SK-N-SH treated with all-trans-retinoic acid at 6 μM for 48 hours (cell line): ENCODE measurements around the gene TNFRSF13B.

Source experiments
- ATAC-seq: fragments of 200-7000 bp; cut with Tn5 transposase; 3 replicates; pipeline ENCODE4 v1.9.1; 2020; ENCODE audit warnings: mild to moderate bottlenecking, moderate library complexity
- ARNTL ChIP-seq: fragments of 450-650 bp; formaldehyde crosslinking; IDR thresholded peaks from 2 replicates; pipeline ENCODE4 v1.5.0; 2020; ENCODE audit warnings: low read depth, mild to moderate bottlenecking, moderate library complexity, borderline replicate concordance
- BACH2 ChIP-seq: fragments of 250-450 bp; sonication (Bioruptor Pico); IDR thresholded peaks from 2 replicates; pipeline ENCODE4 v1.9.0; 2021; ENCODE audit warnings: mild to moderate bottlenecking, borderline replicate concordance
- CREB5 ChIP-seq: fragments of 250-450 bp; sonication (Bioruptor Pico); IDR thresholded peaks from 2 replicates; pipeline ENCODE4 v1.5.1; 2020; ENCODE audit warnings: low read depth, mild to moderate bottlenecking, moderate library complexity
- CSDC2 ChIP-seq: fragments of 250-450 bp; sonication (Bioruptor Pico); IDR thresholded peaks from 2 replicates; pipeline ENCODE4 v1.5.0; 2020; ENCODE audit warnings: mild to moderate bottlenecking, moderate library complexity
- CSRNP3 ChIP-seq: fragments of 250-450 bp; sonication (Bioruptor Pico); IDR thresholded peaks from 2 replicates; pipeline ENCODE4 v1.5.1; 2021; ENCODE audit warnings: mild to moderate bottlenecking, moderate library complexity
- ESRRG ChIP-seq: fragments of 250-450 bp; sonication (Bioruptor Pico); IDR thresholded peaks from 2 replicates; pipeline ENCODE4 v1.6.1; 2021; ENCODE audit warnings: mild to moderate bottlenecking
- GLIS3 ChIP-seq: fragments of 250-450 bp; sonication (Bioruptor Pico); IDR thresholded peaks from 2 replicates; pipeline ENCODE4 v1.5.0; 2020; ENCODE audit warnings: mild to moderate bottlenecking, moderate library complexity
- ISL1 ChIP-seq: fragments of 250-450 bp; sonication (Bioruptor Pico); IDR thresholded peaks from 2 replicates; pipeline ENCODE4 v2.1.2; 2022; ENCODE audit warnings: mild to moderate bottlenecking, moderate library complexity
- POU6F1 ChIP-seq: fragments of 250-450 bp; sonication (Bioruptor Pico); IDR thresholded peaks from 2 replicates; pipeline ENCODE4 v1.8.0; 2021; ENCODE audit warnings: low read depth, mild to moderate bottlenecking, moderate library complexity, borderline replicate concordance
- PPARA ChIP-seq: fragments of 250-450 bp; sonication (Bioruptor Pico); IDR thresholded peaks from 2 replicates; pipeline ENCODE4 v1.5.0; 2020; ENCODE audit warnings: mild to moderate bottlenecking, borderline replicate concordance
- SNAI2 ChIP-seq: fragments of 250-450 bp; sonication (Bioruptor Pico); IDR thresholded peaks from 2 replicates; pipeline ENCODE4 v1.5.0; 2020; ENCODE audit warnings: mild to moderate bottlenecking, moderate library complexity
- TOX ChIP-seq: fragments of 250-450 bp; sonication (Bioruptor Pico); IDR thresholded peaks from 2 replicates; pipeline ENCODE4 v1.8.0; 2021; ENCODE audit warnings: mild to moderate bottlenecking, moderate library complexity, borderline replicate concordance
- ZC3H10 ChIP-seq: fragments of 250-450 bp; sonication (Bioruptor Pico); IDR thresholded peaks from 2 replicates; pipeline ENCODE4 v1.5.1; 2021; ENCODE audit warnings: mild to moderate bottlenecking, moderate library complexity
- ZFP3 ChIP-seq: fragments of 250-450 bp; sonication (Bioruptor Pico); IDR thresholded peaks from 2 replicates; pipeline ENCODE4 v1.5.0; 2020; ENCODE audit warnings: mild to moderate bottlenecking, moderate library complexity
- ZFP30 ChIP-seq: fragments of 450-650 bp; formaldehyde crosslinking; IDR thresholded peaks from 2 replicates; pipeline ENCODE4 v1.5.0; 2022; ENCODE audit warnings: mild to moderate bottlenecking, moderate library complexity
- ZNF565 ChIP-seq: fragments of 450-650 bp; formaldehyde crosslinking; conservative IDR thresholded peaks from 2 replicates; pipeline ENCODE4 v1.5.0; 2020; ENCODE audit warnings: low read depth, mild to moderate bottlenecking, moderate library complexity
- ZNF70 ChIP-seq: fragments of 450-650 bp; formaldehyde crosslinking; IDR thresholded peaks from 2 replicates; pipeline ENCODE4 v1.5.0; 2020; ENCODE audit warnings: mild to moderate bottlenecking, moderate library complexity
- ZNF8 ChIP-seq: fragments of 450-650 bp; formaldehyde crosslinking; IDR thresholded peaks from 2 replicates; pipeline ENCODE4 v1.5.0; 2020; ENCODE audit warnings: mild to moderate bottlenecking, moderate library complexity
- TF ChIP-seq, protein P1 (sequence below): fragments of 250-450 bp; sonication (Bioruptor Pico); IDR thresholded peaks from 2 replicates; pipeline ENCODE4 v1.5.0; 2020; ENCODE audit warnings: mild to moderate bottlenecking, moderate library complexity
- TF ChIP-seq, protein P2 (sequence below): fragments of 250-450 bp; sonication (Bioruptor Pico); IDR thresholded peaks from 2 replicates; pipeline ENCODE4 v1.8.0; 2020; ENCODE audit warnings: mild to moderate bottlenecking, moderate library complexity, borderline replicate concordance

TNFRSF13B gene

GRCh38 chr17:16987830-16988601 lies 16.1 kb upstream of the TNFRSF13B start:
- no peak for TF ChIP-seq ISL1 (CRISPR knock-in tag)
- TF ChIP-seq, protein P1, sequence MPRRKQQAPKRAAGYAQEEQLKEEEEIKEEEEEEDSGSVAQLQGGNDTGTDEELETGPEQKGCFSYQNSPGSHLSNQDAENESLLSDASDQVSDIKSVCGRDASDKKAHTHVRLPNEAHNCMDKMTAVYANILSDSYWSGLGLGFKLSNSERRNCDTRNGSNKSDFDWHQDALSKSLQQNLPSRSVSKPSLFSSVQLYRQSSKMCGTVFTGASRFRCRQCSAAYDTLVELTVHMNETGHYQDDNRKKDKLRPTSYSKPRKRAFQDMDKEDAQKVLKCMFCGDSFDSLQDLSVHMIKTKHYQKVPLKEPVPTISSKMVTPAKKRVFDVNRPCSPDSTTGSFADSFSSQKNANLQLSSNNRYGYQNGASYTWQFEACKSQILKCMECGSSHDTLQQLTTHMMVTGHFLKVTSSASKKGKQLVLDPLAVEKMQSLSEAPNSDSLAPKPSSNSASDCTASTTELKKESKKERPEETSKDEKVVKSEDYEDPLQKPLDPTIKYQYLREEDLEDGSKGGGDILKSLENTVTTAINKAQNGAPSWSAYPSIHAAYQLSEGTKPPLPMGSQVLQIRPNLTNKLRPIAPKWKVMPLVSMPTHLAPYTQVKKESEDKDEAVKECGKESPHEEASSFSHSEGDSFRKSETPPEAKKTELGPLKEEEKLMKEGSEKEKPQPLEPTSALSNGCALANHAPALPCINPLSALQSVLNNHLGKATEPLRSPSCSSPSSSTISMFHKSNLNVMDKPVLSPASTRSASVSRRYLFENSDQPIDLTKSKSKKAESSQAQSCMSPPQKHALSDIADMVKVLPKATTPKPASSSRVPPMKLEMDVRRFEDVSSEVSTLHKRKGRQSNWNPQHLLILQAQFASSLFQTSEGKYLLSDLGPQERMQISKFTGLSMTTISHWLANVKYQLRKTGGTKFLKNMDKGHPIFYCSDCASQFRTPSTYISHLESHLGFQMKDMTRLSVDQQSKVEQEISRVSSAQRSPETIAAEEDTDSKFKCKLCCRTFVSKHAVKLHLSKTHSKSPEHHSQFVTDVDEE, result no peak
- no peak for TF ChIP-seq ZC3H10
- TF ChIP-seq CSDC2 (CRISPR knock-in tag), result no peak
- TF ChIP-seq ESRRG, result no peak
- TF ChIP-seq SNAI2 (CRISPR knock-in tag), result no peak
- TF ChIP-seq ZFP3 (CRISPR knock-in tag), result no peak
- no peak for TF ChIP-seq PPARA (CRISPR knock-in tag)
- TF ChIP-seq BACH2, result no peak
- TF ChIP-seq, protein P2, sequence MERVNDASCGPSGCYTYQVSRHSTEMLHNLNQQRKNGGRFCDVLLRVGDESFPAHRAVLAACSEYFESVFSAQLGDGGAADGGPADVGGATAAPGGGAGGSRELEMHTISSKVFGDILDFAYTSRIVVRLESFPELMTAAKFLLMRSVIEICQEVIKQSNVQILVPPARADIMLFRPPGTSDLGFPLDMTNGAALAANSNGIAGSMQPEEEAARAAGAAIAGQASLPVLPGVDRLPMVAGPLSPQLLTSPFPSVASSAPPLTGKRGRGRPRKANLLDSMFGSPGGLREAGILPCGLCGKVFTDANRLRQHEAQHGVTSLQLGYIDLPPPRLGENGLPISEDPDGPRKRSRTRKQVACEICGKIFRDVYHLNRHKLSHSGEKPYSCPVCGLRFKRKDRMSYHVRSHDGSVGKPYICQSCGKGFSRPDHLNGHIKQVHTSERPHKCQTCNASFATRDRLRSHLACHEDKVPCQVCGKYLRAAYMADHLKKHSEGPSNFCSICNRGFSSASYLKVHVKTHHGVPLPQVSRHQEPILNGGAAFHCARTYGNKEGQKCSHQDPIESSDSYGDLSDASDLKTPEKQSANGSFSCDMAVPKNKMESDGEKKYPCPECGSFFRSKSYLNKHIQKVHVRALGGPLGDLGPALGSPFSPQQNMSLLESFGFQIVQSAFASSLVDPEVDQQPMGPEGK (CRISPR knock-in tag), result no peak
- no peak for TF ChIP-seq ZNF8 (CRISPR knock-in tag)
- TF ChIP-seq ZFP30, result no peak
- TF ChIP-seq, all 23 proteins: peak for 0
- ATAC-seq, result peak; percentile 70

DNA sequence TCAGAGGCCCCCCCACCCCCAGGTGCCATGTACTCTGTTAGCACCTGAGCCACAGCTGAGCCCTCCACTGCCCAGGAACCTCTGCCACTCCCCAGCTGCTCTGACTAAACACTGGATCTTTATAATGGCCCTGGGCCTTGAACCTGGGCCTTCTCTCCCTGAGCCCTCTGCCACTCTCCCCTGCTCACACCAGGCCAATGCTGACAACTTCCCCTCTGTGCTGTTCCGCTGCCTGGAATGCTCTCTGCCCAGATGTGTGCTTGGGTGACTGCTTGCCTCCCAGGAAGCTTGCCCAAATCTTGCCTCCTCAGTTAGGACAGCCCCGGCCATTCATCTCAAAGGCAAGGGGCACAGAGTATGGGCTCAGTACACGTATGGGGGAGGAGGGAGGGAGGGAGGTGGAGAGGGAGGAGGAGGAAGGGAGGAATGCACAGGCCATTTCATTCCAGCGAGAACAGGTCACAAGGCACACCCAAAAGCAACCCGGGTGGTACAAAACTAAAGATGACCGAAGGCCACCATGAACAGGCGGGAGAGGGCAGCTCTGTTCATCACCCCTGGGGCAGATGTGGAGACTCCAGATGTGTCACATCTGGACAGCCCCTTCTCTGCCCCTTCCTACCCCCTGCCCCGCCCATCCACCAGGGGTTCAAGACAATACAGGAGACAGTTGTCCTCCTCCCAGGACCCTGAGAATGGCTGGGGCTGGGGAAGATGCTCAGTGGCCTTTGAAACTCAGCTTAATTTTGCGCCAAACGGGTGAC lies 15.3 kb upstream of the TNFRSF13B start:
- ATAC-seq, result no peak
- TF ChIP-seq CSRNP3 (CRISPR knock-in tag), result no peak
- TF ChIP-seq, protein P1, result no peak
- TF ChIP-seq ARNTL (CRISPR knock-in tag), result no peak
- TF ChIP-seq ESRRG, result no peak
- no peak for TF ChIP-seq ZNF70 (CRISPR knock-in tag)
- TF ChIP-seq ZC3H10, result no peak
- TF ChIP-seq CREB5 (CRISPR knock-in tag), result no peak
- no peak for TF ChIP-seq GLIS3 (CRISPR knock-in tag)
- no peak for TF ChIP-seq ZNF565 (CRISPR knock-in tag)
- TF ChIP-seq, protein P2 (CRISPR knock-in tag), result no peak
- no peak for TF ChIP-seq TOX (CRISPR knock-in tag)
- TF ChIP-seq ISL1 (CRISPR knock-in tag), result no peak
- no peak for TF ChIP-seq ZFP30
- TF ChIP-seq SNAI2 (CRISPR knock-in tag), result no peak
- no peak for TF ChIP-seq CSDC2 (CRISPR knock-in tag)
- TF ChIP-seq POU6F1 (CRISPR knock-in tag), result no peak
- no peak for TF ChIP-seq PPARA (CRISPR knock-in tag)
- TF ChIP-seq ZNF8 (CRISPR knock-in tag), result no peak
- no peak for TF ChIP-seq ZFP3 (CRISPR knock-in tag)
